SKM-1 (cell line): ENCODE data around the gene SYNJ2.
A peak's percentile ranks its signal among the peaks of the same experiment; 100 is the strongest.

Experiments
- DNase-seq: peaks from one replicate; lab custom pipeline; 2025; ENCODE audit not compliant: unreplicated experiment; lab: John Stamatoyannopoulos, UW

Gene SYNJ2

DNA sequence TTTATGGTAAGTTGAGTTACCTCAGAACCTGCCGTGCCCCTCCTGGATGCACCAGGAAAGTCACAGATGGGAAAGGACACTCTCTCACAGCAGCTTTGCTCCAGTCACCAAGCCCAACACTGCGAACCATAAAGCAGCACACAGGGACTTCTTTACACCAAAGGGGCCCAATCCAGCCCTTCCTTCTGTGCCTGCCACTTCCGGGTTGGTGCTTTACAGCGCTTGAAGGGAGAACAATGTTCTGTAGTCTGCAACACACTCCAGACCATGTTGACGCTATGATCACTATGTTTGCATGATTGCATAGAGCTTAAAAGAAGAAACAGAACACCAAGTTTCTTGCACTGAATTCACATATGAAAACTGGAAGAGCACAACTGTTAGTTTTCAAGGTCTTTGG, 129.3 kb downstream of the SYNJ2 start:
- DNase-seq, result no peak

DNA sequence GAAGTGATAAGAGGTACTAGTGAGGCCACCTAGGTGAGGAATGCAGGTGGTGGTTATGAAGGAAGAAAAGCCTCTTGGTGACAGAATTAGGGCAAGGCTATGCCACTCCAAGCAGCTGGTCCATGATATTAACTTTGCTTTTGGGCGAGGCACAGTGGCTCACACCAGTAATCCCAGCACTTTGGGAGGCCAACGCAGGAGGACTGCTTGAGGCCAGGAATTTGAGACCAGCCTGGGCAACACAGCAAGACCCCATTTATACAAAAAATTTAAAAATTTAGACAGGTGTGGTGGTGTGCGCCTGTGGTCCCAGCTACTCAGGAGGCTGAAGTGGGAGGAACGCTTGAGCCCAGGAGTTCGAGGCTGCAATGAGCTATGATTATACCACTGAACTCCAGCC, 130.3 kb downstream of the SYNJ2 start:
- no peak for DNase-seq

DNA sequence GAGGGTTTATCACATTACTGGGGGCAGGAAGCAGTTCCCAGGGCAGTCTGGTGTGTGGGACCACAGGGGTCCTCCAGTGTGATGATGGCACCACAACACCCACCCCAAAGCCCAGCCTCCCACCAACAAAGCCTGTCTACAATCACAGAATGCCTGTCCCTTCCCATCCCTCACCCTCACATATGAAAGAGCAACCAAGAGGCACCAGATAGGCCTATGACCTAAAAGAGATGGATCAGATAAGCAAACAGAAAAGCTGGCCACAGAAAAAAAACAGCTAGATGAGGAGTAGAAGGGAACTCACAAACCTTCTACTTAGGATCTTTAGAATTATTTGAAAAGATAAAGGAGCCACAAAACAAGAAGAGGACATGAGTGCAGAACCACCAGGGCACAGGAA, 132.1 kb downstream of the SYNJ2 start:
- DNase-seq, result no peak

DNA sequence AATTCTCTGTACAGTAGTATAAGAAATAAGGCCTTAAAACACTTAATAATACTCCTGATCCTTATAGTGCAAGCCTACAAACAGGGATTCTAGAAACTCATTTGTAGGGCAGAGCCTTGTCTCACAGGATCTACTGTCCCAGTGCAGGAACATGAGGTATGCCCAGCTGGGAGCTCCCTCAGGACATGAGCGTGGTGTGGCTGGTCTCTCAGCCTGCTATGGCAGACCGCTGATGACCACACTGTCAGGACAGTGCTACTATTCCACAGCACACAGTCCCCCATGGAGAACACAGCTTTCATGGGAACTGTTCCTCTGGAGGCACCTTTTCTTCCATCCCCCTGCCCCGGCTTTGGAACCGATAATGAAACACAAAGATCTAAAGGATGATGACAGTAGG, 133.4 kb downstream of the SYNJ2 start:
- DNase-seq, result no peak

DNA sequence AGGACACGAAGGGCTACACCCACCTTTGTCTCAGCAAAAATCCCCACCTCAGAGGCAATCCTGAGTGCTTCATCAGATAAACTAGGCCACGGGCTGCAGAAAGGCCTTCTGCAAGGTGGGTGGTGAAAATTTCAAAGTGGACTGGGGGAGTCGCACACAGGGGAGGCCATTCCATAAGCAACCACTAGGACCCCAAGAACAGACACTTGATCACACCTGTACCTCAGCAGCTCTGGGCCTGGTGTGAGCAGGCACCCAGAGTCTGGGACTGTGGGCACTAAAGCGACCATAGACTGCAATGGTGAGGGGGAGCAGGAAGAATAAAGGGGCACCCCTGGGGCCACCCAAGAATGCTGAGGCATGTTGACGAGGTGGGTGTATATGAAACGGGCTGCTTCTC, 133.8 kb downstream of the SYNJ2 start:
- DNase-seq, result no peak

DNA sequence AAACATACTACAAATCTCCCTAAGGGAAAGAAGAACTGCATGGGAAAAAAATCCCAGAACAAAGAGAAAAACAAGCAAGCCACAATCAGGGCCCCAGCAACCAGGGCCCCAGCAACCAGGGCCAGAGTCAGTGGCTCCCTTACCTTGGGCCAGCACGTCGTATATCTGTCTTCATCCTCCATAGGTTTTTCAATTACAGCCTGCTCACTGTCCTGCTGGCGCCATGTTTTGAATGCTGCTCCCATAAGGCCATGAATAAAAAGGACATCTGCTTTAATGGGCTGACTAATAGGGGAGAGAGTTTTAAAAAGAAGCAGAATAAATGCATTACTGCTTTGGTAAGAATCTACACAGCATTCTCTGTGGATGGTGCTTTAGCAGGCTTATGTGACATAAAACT, 137.2 kb downstream of the SYNJ2 start:
- no peak for DNase-seq

DNA sequence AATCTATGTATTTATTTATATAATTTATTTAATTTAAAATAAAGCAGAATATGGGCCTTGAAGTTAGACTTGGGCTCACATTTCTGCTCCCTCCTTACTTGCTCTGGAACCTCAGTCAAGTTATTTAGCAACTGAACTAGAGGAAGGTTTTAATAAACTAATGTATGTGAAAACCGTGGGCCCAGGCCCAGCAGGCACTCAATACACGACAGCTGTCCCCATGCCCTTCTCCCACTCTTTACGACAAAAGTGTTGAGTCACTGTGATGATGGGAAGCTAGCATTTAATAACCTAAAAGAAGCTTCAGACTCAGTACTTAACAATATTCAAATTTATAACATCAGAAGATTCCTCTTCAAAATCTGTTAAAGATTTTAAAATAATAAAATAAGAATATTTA, 139.7 kb downstream of the SYNJ2 start:
- DNase-seq, result no peak

DNA sequence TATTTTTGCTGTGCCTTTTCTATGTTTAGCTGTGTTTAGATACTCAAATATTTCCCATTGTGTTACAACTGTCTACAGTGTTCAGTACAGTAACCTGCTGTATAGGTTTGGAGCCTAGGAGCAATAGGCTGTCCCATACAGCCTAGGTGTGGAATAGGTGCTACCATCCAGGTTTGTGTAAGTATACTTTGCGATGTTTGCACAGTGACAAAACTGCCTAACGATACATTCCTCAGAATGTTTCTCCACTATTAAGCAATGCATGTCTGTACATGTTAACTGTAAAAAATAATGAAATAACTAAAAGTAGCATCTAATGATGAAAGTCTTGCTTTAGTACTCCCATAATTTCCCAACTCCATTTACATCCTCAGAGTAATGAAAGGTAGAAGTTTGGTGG, 140.4 kb downstream of the SYNJ2 start:
- no peak for DNase-seq

DNA sequence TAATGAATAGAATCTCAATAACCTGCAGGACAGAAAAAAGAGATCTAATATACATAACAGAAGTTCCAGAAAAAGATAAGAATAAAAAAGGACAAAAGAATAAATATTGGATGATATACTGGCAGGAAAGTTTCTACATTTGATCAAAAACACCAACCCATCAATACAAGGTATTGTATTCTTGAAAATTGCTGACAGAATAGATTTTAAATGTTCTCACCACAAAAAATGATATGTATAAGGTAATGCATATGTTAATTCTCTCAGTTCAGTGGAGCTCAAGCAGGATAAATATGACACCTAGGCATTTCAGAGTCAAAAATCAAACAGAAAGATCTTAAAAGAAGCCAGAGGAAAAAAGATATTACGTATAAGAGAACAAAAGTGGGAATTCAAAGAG, 142.6 kb downstream of the SYNJ2 start:
- DNase-seq, result no peak

DNA sequence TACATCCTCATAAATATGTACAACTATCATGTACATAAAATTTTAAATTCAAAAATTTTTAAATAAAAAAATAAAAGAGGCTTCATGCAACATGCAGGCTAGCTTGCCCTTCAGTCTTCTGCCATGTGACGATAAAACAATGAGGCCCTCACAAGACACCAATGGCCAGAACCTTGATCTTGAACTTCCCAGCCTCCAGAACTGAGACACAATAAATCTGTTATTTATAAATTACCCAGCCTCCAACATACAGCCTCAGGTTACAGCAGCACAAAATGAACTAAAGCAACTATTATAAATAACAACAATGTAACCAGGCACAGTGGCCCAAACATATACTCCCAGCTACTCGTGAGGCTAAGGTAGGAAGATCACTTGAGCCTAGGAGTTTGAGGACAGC, 143.6 kb downstream of the SYNJ2 start:
- DNase-seq, result no peak

DNA sequence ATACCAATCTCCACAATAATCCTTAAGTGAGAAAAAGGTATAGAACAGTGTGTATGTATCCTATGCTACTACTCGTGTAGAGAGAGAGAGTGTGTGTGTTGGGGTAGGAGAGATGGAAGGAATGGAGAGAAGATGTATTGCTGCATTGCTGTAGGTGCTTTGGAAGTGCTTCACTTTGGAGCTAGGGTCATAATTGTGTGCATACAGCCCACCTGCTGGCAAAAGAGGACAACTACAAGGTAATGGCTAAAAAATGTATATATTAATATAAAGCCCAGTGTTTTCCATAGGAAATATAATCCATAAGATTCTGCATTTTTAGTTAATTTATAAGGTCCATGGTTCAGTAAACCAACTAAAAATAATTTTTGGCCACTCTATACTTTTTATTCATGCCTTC, 150.3 kb downstream of the SYNJ2 start:
- peak; percentile 5 for DNase-seq

DNA sequence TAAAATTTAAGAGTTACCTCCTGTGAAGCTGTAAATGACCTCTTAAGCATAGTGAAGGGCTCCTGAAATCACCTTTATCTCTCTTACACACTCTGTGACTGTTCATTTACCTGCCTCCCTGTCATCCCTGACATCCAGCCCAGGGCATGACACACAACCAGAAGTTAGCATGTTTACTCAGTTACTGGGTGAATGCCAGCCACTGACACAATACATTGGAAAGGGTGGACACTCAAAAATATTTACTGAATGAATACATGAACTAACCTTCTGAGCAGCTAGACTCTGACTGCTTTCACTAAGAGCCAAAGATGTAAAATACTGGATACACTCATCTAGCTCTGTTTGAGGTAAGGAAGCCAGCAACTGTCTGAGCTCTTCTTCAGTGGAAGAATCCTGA, 161.1 kb downstream of the SYNJ2 start:
- no peak for DNase-seq

DNA sequence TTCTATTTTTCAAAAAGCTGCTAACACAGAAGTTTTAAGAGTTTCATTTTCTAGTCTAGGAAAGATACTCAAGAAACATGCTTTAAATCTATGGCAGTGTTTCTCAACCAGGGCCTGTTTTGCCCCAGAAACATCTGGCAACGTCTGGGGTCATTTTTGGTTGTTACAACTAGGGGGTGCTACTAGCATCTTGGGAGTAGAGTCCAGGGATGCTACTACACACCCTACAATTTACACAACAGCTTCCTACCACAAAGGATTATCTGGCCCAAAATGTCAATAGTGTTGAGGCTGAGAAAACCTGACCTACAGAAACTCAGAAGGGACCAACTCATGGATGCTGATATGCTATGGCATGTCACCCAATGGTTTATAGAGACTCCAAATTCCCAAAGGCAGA, 162.0 kb downstream of the SYNJ2 start:
- no peak for DNase-seq
